GM12891 (cell line): ENCODE data around the gene SGSH.

ENCODE experiments used
- PAX5 ChIP-seq: IDR thresholded peaks from 2 replicates; pipeline ENCODE4 v1.6.1; 2011; ENCODE audit warnings: low read length, moderate library complexity, mild to moderate bottlenecking; ENCODE audit not compliant: insufficient read depth, severe bottlenecking
- POLR2A ChIP-seq: IDR thresholded peaks from 2 replicates; pipeline ENCODE4 v1.6.1; 2011; ENCODE audit warnings: low read depth, low read length, control low read depth
- POLR2AphosphoS5 ChIP-seq: IDR thresholded peaks from 2 replicates; pipeline ENCODE4 v1.6.1; 2011; ENCODE audit warnings: low read depth, low read length, control low read depth
- POU2F2 ChIP-seq: IDR thresholded peaks from 2 replicates; pipeline ENCODE4 v1.6.1; 2011; ENCODE audit warnings: low read depth, mild to moderate bottlenecking, control low read depth, low read length, moderate library complexity
- SPI1 ChIP-seq: IDR thresholded peaks from 2 replicates; pipeline ENCODE4 v1.6.1; 2011; ENCODE audit warnings: low read depth, low read length, control low read depth
- TAF1 ChIP-seq: IDR thresholded peaks from 2 replicates; pipeline ENCODE4 v1.6.1; 2011; ENCODE audit warnings: low read depth, low read length, control low read depth

DNA sequence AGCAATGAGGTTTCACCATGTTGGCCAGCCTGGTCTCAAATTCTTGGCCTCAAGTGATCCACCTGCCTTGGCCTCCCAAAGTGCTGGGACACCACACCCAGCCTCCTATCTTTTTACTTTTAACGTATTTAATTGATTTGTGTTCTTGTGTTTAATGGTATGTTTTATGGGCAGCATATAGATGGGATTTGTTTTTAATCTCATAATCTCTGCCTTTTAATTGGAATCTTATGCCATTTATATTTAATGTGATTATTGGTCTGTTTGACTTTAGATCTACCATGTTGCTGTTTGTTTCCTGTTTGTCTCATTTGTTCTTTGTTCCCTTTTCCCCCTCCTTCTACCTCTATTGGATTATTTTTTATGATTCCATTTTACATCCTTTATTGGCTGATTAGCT, 12.3 kb upstream of the SGSH start:
- TF ChIP-seq POLR2A (no peak), SPI1 (no peak), POLR2AphosphoS5 (no peak), PAX5 (no peak), TAF1 (no peak), POU2F2 (no peak)
